ENCODE data around the gene RABGGTA.

RABGGTA gene

GRCh38 chr14:24300326-24300980 lies 29.1 kb upstream of the RABGGTA start:
- no peak for DNase-seq (ENCODE audit: low read depth)

- peak; percentile 91 for DNase-seq (ENCODE audit: low read depth)
These were observed 28.1 kb upstream of the RABGGTA start, which contains the start of the genes DHRS1 and NOP9 for GRCh38 chr14:24299255-24300191. Gene DHRS1 (minus strand): TSS chr14:24299780. CDS start chr14:24299106, 674 bp downstream. Gene NOP9 (plus strand): TSS chr14:24299850. CDS start chr14:24299955, 105 bp downstream.

GRCh38 chr14:24298892-24299254 lies 27.5 kb upstream of the RABGGTA start:
- DNase-seq (ENCODE audit: low read depth): no peak

- DNase-seq (ENCODE audit: low read depth): no peak
These were observed 26.0 kb upstream of the RABGGTA start for GRCh38 chr14:24297190-24297964.

GRCh38 chr14:24296341-24297157 lies 25.2 kb upstream of the RABGGTA start:
- DNase-seq (ENCODE audit: low read depth): peak; percentile 40

GRCh38 chr14:24293525-24293924 lies 22.1 kb upstream of the RABGGTA start:
- DNase-seq (ENCODE audit: low read depth): no peak

- DNase-seq (ENCODE audit: low read depth): no peak
These were observed 20.9 kb upstream of the RABGGTA start for GRCh38 chr14:24292118-24292807.

- no peak for DNase-seq (ENCODE audit: low read depth)
These were observed 20.2 kb upstream of the RABGGTA start for GRCh38 chr14:24291446-24292117.

GRCh38 chr14:24290746-24291145 lies 19.3 kb upstream of the RABGGTA start:
- no peak for DNase-seq (ENCODE audit: low read depth)

- DNase-seq (ENCODE audit: low read depth): no peak
These were observed 18.4 kb upstream of the RABGGTA start for GRCh38 chr14:24289649-24290280.

GRCh38 chr14:24286996-24287395 lies 15.6 kb upstream of the RABGGTA start:
- no peak for DNase-seq (ENCODE audit: low read depth)

- no peak for DNase-seq (ENCODE audit: low read depth)
These were observed 14.0 kb upstream of the RABGGTA start for GRCh38 chr14:24285351-24285750.

GRCh38 chr14:24284501-24285035 lies 13.2 kb upstream of the RABGGTA start:
- no peak for DNase-seq (ENCODE audit: low read depth)

- DNase-seq (ENCODE audit: low read depth): no peak
These were observed 12.5 kb upstream of the RABGGTA start for GRCh38 chr14:24283796-24284460.

- DNase-seq (ENCODE audit: low read depth): no peak
These were observed 11.3 kb upstream of the RABGGTA start for GRCh38 chr14:24282736-24283135.

- DNase-seq (ENCODE audit: low read depth): no peak
These were observed 10.2 kb upstream of the RABGGTA start for GRCh38 chr14:24281636-24282035.

GRCh38 chr14:24280797-24281460 lies 9.5 kb upstream of the RABGGTA start:
- DNase-seq (ENCODE audit: low read depth): no peak
